GM12892 (cell line): ENCODE results near the gene HOOK2.
A peak's percentile ranks its signal among the peaks of the same experiment; 100 is the strongest.
"Not testable (repeated sequence)": the region's sequence is repeated elsewhere in the genome, so short reads cannot be mapped to it uniquely, and the experiment has no call there.

Experiments used
- DNase-seq: peaks from one replicate; pipeline ENCODE4 v3.0.0; 2011; ENCODE audit not compliant: insufficient read length
- FAIRE-seq: peaks from 2 replicates; lab custom pipeline; 2011; peaks lifted over from hg19 to GRCh38; lab: Jason Lieb, UNC
- POLR2A ChIP-seq: IDR thresholded peaks from 2 replicates; pipeline ENCODE4 v1.6.1; 2011; ENCODE audit warnings: low read depth, low read length, control low read depth
- POLR2AphosphoS5 ChIP-seq: IDR thresholded peaks from 2 replicates; pipeline ENCODE4 v1.6.1; 2011; ENCODE audit warnings: low read depth, low read length, control low read depth
- TAF1 ChIP-seq: IDR thresholded peaks from 2 replicates; pipeline ENCODE4 v1.6.1; 2011; ENCODE audit warnings: low read depth, mild to moderate bottlenecking, control low read depth, low read length, borderline replicate concordance

HOOK2 gene

GRCh38 chr19:12733369-12734214 lies 41.8 kb downstream of the HOOK2 start:
- peak; percentile 81 for FAIRE-seq
- DNase-seq, result no peak
- TF ChIP-seq POLR2AphosphoS5 (peak; percentile 25; the same call in 1 of the 2 replicates), POLR2A (0 out of 2 replicates have a peak, but pooled peaks have one; percentile 15), TAF1 (no peak)

GRCh38 chr19:12731337-12731736 lies 44.0 kb downstream of the HOOK2 start:
- FAIRE-seq (no peak), DNase-seq (no peak)
- TF ChIP-seq TAF1 (no peak), POLR2AphosphoS5 (0 out of 2 replicates have a peak, but pooled peaks have one; percentile 28)

GRCh38 chr19:12730064-12730463 lies 45.3 kb downstream of the HOOK2 start:
- DNase-seq (no peak), FAIRE-seq (no peak)
- no peak for TF ChIP-seq POLR2A
- no peak for TF ChIP-seq POLR2AphosphoS5

- FAIRE-seq (no peak), DNase-seq (no peak)
- TF ChIP-seq TAF1 (no peak), POLR2A (no peak), POLR2AphosphoS5 (no peak)
These were observed 47.5 kb downstream of the HOOK2 start for GRCh38 chr19:12727745-12728433.

GRCh38 chr19:12726988-12727316 lies 48.4 kb downstream of the HOOK2 start:
- DNase-seq (no peak), FAIRE-seq (no peak)
- TF ChIP-seq TAF1, result no peak

GRCh38 chr19:12725612-12726011 lies 49.7 kb downstream of the HOOK2 start:
- not testable (repeated sequence) for FAIRE-seq, DNase-seq

- DNase-seq, result peak; percentile 77
- TF ChIP-seq TAF1, result peak; percentile 71; the same call in 1 of the 2 replicates
- TF ChIP-seq POLR2AphosphoS5, result peak; percentile 83
- TF ChIP-seq POLR2A, result peak; percentile 80
- FAIRE-seq, result peak; percentile 90
These were observed 51.5 kb downstream of the HOOK2 start, which contains the start of gene TNPO2 for GRCh38 chr19:12723641-12724426. TSS of gene TNPO2 (minus strand) at chr19:12723932. CDS start at chr19:12720977, 2,955 bp downstream.

- DNase-seq (no peak), FAIRE-seq (peak; percentile 70)
- TF ChIP-seq POLR2AphosphoS5 (no peak), POLR2A (no peak), TAF1 (no peak)
These were observed 52.0 kb downstream of the HOOK2 start for GRCh38 chr19:12723381-12723640.

GRCh38 chr19:12722566-12723380 lies 52.6 kb downstream of the HOOK2 start:
- DNase-seq (peak; percentile 98), FAIRE-seq (peak; percentile 89)
- peak; percentile 58; the same call in 1 of the 2 replicates for TF ChIP-seq TAF1
- TF ChIP-seq POLR2AphosphoS5, result peak; percentile 54
- TF ChIP-seq POLR2A, result peak; percentile 49; the same call in 1 of the 2 replicates

- DNase-seq, result peak; percentile 76
- TF ChIP-seq TAF1 (no peak), POLR2A (0 out of 2 replicates have a peak, but pooled peaks have one; percentile 34), POLR2AphosphoS5 (no peak; the same call in 1 of the 2 replicates)
- FAIRE-seq, result no peak
These were observed 53.4 kb downstream of the HOOK2 start for GRCh38 chr19:12721656-12722565.
